ENCODE results near the gene LSM3. TPM values are rescaled to one million over a fixed set of nuclear protein-coding genes. Genes with fewer than 3 reads are reported as not detected.

The LSM3 gene
- total RNA-seq, 2 experiments from 2014 or later, result 16.5 to 18.9 TPM

Other genes starting within 250 kb of the LSM3 start
- gene CHCHD4, start 53.9 kb upstream of the LSM3 start, total RNA-seq, result 10 to 100 TPM; 15.2 to 19.7 TPM
- 10 to 100 TPM; 27.6 to 31.8 TPM for gene TMEM43, start 53.8 kb upstream of the LSM3 start, total RNA-seq
- 10 to 100 TPM; 36.0 to 39.5 TPM for gene XPC, start 216 bp upstream of the LSM3 start, total RNA-seq
- gene SLC6A6, start 223.8 kb downstream of the LSM3 start, total RNA-seq, result 10 to 100 TPM; 55.3 to 64.6 TPM